Stimulated activated CD8-positive, alpha-beta memory T cell treated with anti-CD3 and anti-CD28 coated beads, Interleukin-4, amount 100 ng/mL, for 1 hour (primary cell): ENCODE data around the gene DET1.
"Not testable (repeated sequence)": the region's sequence is repeated elsewhere in the genome, so short reads cannot be mapped to it uniquely, and the experiment has no call there.

ENCODE experiments used
- DNase-seq, 2 donors: peaks; one replicate each; pipeline ENCODE4 v3.0.0-alpha.2; 2020; ENCODE audit warnings: low read depth in 2 of 2, low spot score in 1 of 2

The DET1 gene

DNA sequence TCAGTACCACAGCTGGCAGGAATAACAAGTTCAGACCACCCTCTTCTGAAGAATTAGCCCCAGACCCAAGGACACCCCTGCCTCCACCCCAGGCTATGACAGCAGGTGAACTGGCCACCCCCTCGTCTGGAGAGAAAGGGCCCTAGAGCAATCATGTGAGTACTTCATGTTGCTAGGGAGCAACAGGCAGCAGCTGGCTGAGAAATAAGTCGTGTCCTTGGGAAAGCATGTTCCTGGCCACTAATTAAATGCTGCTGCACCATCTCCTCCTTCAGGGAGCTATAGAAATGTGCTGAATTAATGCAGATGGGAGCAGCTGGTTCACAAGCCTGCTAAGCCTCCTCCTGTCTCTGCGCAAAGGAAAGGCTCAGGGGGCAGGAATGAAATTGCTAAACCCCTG lies 47.5 kb downstream of the DET1 start:
- no peak for DNase-seq

DNA sequence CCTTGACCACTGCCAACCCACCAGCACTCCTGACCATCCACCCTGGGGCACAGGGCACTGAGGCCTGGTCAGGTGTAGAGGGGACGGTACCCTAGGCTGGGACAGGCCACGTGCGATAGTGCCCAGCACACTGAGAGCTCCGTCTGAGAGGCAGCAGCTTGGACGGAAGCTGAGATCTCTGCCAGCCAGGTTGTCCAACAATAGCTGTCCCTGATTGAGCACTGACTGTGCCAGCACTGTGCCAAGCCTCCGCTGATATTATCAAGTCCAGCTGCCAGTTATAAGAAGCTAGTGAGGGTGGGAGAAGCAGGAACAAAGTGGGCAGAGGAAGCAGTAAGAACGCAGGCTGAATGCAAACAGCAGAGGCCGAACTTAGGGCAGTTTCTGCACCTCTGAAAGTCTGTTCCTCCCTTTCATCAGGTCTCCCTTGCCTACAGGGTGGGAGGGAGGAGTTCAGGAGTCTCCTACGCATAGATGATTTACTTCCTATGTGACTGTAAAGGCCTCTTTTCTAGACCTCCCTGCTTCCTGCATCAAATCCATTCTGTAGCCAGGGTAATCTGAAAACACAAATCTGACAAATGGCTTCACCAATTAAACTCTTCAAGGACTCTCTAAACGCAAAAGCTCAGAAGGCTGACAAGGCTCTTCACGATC lies 49.2 kb downstream of the DET1 start:
- no peak for DNase-seq

DNA sequence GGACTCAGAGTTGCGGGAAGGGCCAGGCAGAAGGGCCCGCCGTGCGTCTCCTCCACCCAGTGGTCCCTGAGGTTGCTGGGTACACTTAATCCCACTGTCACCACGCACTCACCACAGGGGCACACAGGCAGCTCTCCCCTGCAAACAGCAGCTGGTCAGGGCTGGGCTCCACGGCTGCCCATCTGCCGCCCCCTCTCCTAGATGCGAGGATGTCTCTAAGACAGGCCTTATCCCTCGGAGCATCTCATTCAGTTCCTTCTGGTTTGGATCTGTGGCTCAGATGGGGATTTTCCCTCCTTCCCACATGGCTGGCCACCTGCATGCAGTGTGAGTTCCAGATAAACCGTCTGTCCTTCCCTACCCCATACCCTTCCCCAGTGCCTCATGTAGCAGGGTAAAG lies 52.6 kb downstream of the DET1 start:
- DNase-seq, result no peak

DNA sequence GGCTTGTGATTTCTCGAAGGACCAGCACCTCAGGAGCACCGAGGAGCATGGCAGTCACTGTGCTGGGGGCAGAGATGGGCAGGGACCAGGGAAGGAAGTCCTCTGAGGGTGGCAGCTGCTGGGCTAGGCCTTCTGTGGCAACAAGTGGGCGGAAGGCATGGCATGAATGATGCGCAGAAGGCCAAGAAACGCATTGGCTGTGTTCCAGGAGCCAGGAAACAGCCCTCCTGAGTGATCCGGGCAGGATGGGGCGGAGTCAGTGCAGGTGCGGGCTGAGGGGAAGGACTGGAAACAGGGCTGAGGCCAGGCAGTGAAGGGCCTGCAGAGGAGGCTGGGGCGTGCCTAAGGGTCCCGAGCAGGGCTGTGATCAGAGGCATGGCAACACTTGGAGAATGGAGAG lies 55.3 kb downstream of the DET1 start:
- no peak for DNase-seq

DNA sequence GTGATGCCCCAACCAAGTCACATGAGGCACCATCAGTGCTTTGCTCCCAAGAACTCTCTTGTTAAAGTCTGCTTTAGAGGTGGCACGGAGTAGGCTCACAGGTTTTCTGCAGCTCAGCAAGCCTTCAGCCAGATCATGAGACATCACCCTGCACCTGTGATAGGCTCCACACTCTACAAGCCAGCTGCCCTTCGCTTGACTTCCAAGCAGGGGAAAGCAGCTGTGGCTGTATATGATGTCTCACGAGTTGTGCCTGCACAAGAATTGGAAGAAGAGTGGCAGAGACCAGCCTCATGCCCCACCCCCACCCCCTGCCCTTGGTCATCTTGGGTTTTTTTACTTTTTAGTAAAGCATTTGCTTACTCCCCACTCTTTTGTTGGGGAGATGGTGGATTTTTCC lies 56.4 kb downstream of the DET1 start:
- DNase-seq, result no peak

DNA sequence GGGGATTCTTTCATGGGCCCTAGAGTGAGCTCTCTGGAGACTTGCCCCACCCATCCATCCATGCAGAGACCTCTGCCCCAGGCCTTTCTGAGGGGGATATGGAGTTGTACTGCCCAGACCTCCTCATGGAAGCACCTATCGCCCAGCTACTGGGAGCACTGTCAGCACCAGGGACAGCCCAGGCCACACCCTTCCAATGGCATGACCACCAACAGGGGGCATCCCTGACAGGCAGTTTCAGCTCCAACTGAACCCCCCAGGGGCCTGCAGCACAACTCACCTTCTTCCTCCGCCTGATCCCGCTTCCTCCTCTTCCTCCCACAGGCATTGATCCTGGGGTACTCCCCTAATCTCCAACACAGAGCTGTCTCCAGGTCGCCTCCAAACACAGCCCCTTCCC lies 57.2 kb downstream of the DET1 start:
- no peak for DNase-seq

DNA sequence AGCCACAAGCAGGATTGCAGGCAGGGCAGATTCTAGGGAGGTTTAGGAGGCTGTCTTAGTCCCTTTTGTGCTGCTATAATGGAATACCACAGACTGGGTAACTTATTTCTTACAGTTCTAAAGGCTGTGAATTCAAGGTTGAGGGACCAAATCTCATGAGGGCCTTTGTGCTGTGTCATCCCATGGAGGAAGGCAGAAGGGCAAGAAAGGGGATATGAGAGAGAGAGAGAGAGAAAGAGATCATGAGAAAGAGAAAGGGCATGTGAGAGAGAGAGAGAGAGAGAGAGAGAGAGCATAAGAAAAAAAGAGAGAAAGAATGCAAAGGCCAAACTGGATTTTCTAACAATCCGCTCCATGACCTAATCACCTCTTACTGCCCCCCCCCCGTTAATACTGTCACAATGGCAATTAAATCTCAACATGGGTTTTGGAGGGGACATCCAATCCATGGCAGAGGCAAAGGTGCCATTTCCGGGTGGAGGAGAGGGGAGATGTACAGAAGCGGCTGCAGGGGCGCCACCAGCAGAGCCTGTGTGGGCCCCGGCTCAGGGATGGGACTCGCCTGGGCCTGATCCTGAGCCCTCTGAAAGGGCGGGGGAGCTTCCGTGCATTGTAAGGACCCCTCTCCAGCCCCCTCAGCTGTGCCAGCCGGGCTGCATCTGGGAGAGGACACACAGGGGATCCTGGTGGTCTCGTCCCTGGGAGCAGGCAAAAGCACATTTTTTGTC lies 58.5 kb downstream of the DET1 start:
- no peak for DNase-seq

DNA sequence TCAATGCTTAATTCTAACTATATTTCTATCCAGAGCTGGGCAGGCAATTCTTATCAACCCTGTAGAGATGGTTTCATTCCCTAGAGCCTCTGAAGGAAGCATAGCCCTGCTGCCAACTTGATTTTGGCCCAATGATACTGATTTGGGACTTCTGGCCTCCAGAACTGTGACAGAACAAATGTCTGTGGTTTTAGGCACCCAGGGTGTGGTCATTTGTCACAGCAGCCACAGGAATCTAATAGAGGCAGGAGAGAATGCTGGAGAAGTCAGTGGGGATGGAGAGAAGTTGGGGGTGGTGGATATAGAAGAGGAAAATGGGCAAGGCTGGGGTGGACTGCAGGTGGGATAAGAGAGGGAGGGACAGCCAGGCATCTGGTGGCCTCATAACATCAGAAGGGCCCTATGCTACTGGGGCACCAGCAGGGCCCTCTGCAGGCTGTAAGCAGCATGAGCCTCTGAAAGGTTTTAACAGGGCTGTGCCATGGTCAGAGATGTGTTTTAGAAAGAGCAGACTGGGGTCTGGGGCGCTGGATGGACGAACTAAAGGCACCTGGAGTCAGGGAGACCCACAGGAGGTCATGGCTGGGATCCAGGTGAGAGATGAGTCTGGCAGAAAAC lies 59.2 kb downstream of the DET1 start:
- no peak for DNase-seq

DNA sequence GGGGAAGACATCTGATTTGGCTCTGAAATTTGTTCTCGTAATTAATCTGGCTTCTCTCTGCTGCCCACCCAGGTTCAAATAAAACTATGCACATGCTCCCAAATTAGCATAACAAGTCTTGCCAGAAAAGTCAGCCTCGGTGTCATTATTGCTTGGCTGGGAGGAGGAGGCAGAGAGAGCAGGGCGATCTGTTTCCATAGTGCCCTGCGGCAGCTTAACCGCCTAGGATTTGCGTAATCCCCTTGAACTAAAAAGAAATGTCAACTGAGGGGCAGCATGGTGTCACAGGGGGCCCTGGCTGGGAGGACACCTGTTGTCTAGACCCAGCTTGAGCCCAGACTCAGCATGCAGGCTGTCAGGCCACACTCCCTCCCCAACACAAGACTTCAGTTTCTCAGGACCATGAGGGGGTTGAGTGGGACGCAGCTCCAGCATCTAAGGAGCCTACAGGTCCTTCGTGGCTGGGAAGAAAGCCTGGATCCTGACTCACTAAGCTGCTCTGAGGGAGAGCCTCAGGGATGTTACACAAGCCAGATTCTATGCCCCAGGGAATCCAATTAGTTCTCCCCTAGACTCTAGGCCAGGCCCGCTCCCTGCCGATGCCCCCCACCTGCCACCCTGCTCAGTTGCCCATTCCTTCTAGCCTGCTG lies 61.7 kb downstream of the DET1 start:
- DNase-seq, result no peak

DNA sequence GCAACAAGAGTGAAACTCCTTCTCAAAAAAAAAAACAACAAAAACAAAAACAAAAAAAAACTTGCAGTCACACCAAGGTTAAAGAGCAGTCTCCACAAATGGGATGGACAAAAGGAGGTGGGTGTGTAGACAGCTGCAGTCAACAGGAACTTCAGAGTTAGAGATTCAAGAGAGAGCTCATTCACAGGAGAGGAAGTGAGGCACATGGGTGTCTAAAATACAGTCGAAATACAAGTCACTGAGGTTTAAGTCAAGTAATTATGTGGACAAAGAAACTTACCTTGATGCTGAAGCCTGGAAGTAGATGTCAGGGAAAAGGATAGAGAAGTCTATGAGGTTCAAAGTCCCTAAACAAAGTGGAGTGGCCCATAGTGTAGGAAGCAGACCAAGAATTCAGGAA lies 64.2 kb downstream of the DET1 start:
- no peak for DNase-seq

DNA sequence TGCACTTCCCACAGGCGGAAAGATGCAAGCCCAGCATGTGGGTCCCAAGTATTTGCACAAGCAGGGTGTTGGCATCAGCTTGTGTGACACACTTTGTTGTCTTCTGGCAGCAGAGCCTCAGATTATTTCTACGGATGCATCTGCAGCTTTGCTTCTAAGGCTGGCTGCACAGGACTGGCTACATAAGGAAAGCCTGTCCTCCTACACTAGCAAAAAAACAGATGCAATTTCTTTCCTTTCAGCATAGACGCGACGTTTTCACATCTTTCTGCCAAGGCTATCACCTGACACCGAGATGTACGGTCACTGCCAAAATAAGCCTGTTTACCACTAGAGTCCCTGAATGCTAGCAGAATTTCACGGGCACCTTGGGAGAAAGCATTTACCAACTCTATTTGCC lies 65.5 kb downstream of the DET1 start:
- DNase-seq, result no peak

DNA sequence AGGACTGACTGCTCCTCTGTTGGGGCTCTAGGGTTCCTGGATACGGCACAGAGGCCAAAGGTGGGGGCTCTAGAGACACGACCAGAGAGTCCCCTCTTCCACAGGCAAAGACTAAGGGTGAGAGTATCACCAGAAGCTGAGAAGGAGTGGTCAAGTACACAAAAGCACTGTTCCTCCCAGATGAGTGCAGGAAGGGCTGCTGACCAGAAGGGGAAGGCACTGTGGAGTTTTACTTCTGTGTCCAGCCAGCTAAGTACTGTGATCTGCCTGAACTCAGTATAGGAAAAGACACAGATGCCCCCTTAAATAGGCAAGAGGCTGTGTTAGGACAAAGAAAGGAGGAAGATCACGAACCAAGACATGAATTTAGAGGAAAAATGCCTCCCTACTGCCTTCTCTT lies 67.3 kb downstream of the DET1 start:
- DNase-seq, result no peak

DNA sequence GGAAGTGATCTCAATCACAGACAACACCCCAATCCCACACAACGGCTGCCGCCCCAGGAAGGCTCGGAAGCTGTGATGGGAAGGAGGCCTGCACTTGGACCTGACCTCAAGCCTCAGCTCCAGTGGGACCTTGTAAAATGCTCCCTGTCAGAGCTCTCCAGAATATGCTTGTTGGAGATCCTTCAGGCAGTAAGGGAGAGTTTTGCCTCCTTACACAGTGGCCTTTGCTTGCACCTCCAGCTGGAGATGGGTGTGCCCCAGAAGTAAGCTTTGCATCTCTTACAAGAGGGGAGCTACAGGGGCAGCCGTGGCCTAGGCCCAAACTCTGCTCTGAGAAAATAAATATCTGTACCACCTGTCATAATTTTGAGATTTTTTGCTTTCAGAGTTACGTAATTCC lies 68.6 kb downstream of the DET1 start:
- DNase-seq, result no peak

DNA sequence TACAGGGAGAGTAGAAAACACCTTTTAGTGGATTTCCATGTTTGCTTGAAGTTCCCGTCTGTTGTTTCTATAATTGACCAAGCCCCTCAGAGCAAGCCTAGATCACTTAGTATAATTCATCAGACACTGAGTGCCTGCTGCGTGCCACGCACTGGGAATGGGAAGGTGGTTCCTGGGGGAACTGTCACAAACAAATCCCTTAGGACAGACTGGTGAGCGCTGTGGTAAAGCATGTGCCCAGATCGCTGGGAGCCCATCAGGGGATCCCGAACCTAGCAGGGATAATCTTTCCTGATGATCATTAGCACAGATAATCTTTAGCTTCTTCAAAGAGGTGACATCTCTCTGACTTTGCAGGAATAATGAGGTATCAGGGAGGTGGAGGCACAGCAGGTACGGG lies 69.4 kb downstream of the DET1 start:
- no peak for DNase-seq

DNA sequence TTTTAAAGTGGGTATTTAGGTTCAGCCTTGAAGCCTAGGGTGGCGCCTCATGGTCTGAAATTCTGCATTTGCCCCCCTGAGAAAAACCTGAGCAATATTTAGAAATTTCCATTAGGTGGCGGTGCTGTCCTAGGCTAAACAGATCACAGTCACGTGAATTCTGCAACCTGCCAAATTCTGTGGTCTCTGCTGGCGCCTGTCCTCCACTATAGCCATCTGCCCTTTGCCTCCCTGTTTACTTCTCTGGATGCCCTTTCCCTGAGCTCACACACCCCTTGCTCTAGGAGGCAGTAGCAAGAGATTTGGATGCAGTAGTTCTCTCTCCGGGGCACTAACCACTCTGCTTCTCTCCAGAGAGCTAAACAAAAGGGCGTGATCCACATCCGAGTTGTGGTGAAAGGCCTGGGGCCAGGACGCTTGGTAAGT lies 69.8 kb downstream of the DET1 start:
- no peak for DNase-seq

DNA sequence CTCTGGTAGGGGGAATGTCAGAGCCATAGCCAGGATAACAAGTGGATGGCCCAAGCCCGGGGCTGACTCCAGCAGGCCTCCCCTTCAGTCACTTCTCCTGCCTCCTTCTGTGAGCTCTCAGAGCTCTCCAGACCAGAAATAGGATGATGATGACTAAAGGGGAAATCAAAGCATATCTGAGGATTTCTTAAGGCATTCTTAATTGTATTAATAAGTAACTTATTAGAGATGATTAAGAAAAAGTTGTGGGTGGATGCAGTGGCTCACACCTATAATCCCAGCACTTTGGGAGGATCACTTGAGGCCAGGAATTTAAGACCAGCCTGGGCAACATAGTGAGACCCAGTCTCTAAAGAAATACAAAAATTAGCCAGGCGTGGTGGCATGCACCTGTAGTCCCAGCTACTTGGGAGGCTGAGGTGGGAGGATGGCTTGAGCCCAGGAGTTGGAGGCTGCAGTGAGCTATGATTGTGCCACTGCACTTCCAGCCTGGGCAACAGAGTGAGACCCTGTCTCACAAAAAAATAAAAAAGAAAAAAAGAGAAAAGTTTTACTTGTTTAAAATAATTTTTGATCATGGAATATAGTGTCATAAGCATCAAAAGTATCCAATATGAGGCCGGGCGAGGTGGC lies 72.7 kb downstream of the DET1 start:
- DNase-seq, result not testable (repeated sequence)

DNA sequence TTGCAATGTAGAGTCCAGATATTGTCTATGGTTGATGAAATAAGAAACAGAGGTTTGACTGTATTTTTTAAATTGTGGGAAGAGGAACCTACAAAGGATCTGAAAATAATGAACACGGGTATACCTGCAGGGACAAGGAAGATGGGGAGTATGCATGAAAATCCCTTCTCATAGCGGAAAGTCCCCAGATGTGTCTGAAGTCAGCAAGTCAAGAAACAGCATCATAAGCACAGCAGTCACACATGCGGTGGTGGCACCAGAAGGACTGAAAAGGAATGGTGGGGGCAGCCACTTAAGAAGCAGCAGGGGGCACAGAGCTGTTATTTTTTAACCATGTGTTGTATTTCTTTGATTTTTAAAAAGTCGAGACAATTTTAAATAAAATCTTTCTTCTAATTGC lies 74.3 kb downstream of the DET1 start:
- DNase-seq, result no peak

DNA sequence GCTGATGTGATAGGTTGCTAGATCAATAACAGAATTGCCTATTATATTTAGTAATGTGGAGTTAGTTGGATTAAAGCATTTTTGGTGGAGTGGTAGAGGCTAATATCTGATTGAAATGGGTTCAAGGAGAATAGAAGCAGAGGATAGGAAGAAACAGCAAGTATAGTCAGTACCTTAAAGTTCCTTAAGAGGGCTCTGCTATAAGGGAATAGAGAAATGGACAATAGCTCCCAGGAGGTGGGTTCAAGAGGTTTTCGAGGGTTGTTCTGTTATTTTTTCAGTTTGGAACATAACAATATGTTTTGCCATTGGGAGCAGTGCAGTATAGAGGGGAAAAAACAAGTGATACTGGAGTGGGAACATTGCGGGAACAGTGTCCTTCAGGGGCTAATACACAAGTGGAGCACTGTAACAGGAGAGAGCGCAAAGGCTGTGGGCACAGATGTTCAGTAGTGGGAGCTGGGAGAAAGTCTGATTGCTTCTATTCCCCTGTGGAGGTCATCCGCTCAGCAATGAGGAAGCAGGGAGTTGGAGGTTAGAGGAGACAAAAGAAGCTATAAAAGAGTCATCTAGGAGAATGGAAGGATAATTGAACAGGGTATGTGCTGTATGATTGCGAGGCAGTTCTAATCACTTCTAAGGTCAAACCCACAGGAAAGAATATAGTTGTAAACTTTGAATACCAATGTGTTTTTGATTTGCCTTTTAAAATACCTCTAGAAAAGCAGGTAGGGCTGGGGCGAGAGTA lies 75.7 kb downstream of the DET1 start:
- no peak for DNase-seq

DNA sequence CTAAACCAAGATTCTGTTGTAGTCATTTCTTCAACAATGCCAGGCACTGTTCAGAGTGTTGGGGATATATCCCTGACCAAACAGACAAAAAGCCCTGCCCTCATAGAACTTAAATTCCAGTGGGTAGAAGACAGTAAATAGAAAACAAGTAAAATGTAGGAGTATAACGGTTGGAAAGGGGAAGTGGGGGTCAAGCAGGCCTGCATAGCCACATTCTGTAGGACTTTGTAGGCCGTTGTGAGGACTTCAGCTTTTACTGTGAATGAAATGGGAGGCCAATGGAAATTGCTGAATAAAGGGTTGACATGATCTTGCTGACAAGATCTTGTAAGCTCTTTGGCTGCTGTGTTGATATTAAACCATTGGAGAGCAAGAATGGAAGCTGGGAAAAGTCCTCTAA lies 77.2 kb downstream of the DET1 start:
- DNase-seq, result no peak

DNA sequence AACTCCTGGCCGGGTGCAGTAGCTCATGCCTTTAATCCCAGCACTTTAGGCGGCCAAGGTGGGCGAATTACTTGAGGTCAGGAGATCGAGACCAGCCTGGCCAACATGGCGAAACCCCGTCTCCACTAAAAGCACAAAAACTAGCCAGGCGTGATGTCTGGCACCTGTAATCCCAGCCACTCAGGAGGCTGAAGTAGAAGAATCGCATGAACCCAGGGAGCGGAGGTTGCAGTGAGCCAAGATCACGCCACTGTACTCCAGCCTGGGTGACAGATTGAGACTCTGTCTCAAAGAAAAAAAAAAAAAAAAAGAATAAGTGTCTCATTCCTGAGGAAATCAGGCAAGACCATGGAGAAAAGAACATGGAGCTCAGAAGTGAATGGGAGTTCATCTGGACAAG lies 77.8 kb downstream of the DET1 start:
- DNase-seq, result not testable (repeated sequence)

DNA sequence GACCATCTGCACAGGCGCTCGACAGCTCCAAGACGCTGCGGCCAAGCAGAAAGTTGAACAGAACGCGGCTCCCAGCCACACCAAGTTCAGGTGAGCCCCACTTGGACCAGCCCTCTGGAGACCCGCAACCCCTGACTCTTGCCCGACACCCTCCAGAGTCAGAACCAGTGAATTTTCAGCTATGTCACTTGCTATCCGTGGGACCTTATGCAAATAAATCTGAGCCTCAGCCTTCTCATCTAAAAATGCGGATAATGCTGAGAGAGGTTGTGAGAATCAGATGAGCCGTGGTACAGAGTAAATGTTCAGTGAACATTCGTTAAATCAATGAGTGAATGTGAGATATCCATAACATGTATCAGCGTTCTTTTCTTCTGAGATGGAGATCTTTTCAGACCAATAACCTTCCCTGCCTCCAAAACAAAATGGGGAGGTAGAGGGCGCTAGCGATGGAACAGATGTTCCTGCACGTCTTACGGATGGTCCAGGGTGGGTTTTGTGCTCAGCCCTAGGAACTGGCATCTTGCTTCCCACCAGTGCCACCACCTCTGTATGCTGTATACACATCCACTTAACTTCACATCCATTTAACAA lies 78.4 kb downstream of the DET1 start:
- DNase-seq, result no peak
